Measurements from ENCODE around the gene PHOSPHO1.
A peak's percentile ranks its signal among the peaks of the same experiment; 100 is the strongest.

The PHOSPHO1 gene

GRCh38 chr17:49223517-49224197 is 6.9 kb downstream of the PHOSPHO1 start:
- peak; percentile 75 for TF ChIP-seq CTCF (conservative IDR thresholded peaks at IDR 0.05)

GRCh38 chr17:49223168-49223516 is 7.4 kb downstream of the PHOSPHO1 start:
- no peak overlapping the region for H3K27ac ChIP-seq
- no peak for TF ChIP-seq CTCF (conservative IDR thresholded peaks at IDR 0.05)

More at GRCh38 chr17:49223517-49224197, 6.9 kb downstream of the PHOSPHO1 start:
- H3K27ac ChIP-seq: no peak overlapping the region

- H3K27ac ChIP-seq: no peak overlapping the region
- no peak for TF ChIP-seq CTCF (conservative IDR thresholded peaks at IDR 0.05)
Observed at GRCh38 chr17:49219987-49220386, 10.6 kb downstream of the PHOSPHO1 start.

GRCh38 chr17:49218941-49219913 is 11.4 kb downstream of the PHOSPHO1 start:
- H3K27ac ChIP-seq: no peak overlapping the region
- peak; percentile 29 for TF ChIP-seq CTCF (conservative IDR thresholded peaks at IDR 0.05)

GRCh38 chr17:49217651-49218413 is 12.8 kb downstream of the PHOSPHO1 start:
- no peak for TF ChIP-seq CTCF (conservative IDR thresholded peaks at IDR 0.05)
- no peak overlapping the region for H3K27ac ChIP-seq

- no peak for TF ChIP-seq CTCF (conservative IDR thresholded peaks at IDR 0.05)
- no peak overlapping the region for H3K27ac ChIP-seq
Observed at GRCh38 chr17:49216953-49217650, 13.5 kb downstream of the PHOSPHO1 start.
